Activated naive CD4-positive, alpha-beta T cell treated with anti-CD3 and anti-CD28 coated beads, Interleukin-2, amount 10 ng/mL, durations not matched to agents 7 days and 5 days (primary cell): ENCODE results near the gene ZDHHC9.

ENCODE experiments used
- CTCF ChIA-PET: fragments of 350-600 bp; sonication (Branson Sonifier 250); formaldehyde crosslinking; loops from one replicate; lab custom pipeline; 2021; ENCODE audit warnings: antibody characterized with exemption; lab: Charles Lee
- DNase-seq: peaks from one replicate; pipeline ENCODE4 v3.0.0-alpha.2; 2020
- H3K27ac Mint-ChIP-seq: one replicate; pipeline ENCODE4 v1.8.0; 2021; ENCODE audit warnings: mild to moderate bottlenecking, moderate library complexity, mixed read lengths
- H3K27me3 Mint-ChIP-seq: one replicate; pipeline ENCODE4 v1.8.0; 2021; ENCODE audit warnings: mild to moderate bottlenecking, mixed read lengths
- H3K36me3 Mint-ChIP-seq: one replicate; pipeline ENCODE4 v1.8.0; 2021; ENCODE audit warnings: mixed read lengths
- H3K4me1 Mint-ChIP-seq: one replicate; pipeline ENCODE4 v1.8.0; 2021; ENCODE audit warnings: mixed read lengths
- H3K4me3 Mint-ChIP-seq: one replicate; pipeline ENCODE4 v1.8.0; 2021; ENCODE audit warnings: mild to moderate bottlenecking, moderate library complexity, mixed read lengths
- H3K9me3 Mint-ChIP-seq: one replicate; pipeline ENCODE4 v1.8.0; 2021; ENCODE audit warnings: mixed read lengths

The ZDHHC9 gene

GRCh38 chrX:129755779-129756650, 87.7 kb downstream of the ZDHHC9 start:
- DNase-seq = peak; percentile 53
- no peaks in the 10 kb centered on the region for H3K27me3 Mint-ChIP-seq
- CTCF ChIA-PET = interaction anchor here (0.6 to 5.6 kb wide), 19 partner anchors 12 to 169 kb away, joined by 3 to 44 read pairs (median 5); partner anchors contain the start of genes APLN, SASH3 and UTP14A
- peaks cover 90% of the 10 kb centered on the region for H3K4me1 Mint-ChIP-seq
- H3K36me3 Mint-ChIP-seq = peaks cover 4% of the 10 kb centered on the region
- peak overlapping the region; percentile 74 for H3K4me3 Mint-ChIP-seq
- no peaks in the 10 kb centered on the region for H3K9me3 Mint-ChIP-seq
- peak overlapping the region; percentile 85 for H3K27ac Mint-ChIP-seq

- DNase-seq = peak; percentile 42
- CTCF ChIA-PET = interaction anchor here (0.6 to 5.6 kb wide), 24 partner anchors 10 to 149 kb away, joined by 3 to 44 read pairs (median 6); partner anchors contain the start of genes APLN and SASH3
- H3K4me3 Mint-ChIP-seq = no peak overlapping the region
- H3K36me3 Mint-ChIP-seq = no peaks in the 10 kb centered on the region
- no peaks in the 10 kb centered on the region for H3K9me3 Mint-ChIP-seq
- peak overlapping the region; percentile 53 for H3K27ac Mint-ChIP-seq
- no peaks in the 10 kb centered on the region for H3K27me3 Mint-ChIP-seq
- H3K4me1 Mint-ChIP-seq = peaks cover 73% of the 10 kb centered on the region
These were observed 89.3 kb downstream of the ZDHHC9 start for GRCh38 chrX:129754056-129755024.
